Measurements from ENCODE around the gene CLRN1.

DNA sequence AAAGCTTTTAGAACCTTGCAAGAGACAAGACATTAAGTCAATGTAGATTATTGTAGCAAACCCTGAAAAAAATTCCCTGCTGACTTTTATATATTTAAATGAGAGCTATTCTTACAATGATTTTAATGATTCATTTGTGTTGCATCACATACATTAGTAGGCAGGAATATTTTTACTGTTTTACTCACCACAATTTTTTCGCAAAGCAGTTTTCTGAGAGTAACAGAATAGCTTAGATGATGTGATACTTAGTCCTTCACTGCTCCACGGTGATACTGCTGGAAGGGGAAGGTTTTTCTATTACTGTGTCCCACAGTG, 43.9 kb upstream of the CLRN1 start:
- TF ChIP-seq, protein P1, sequence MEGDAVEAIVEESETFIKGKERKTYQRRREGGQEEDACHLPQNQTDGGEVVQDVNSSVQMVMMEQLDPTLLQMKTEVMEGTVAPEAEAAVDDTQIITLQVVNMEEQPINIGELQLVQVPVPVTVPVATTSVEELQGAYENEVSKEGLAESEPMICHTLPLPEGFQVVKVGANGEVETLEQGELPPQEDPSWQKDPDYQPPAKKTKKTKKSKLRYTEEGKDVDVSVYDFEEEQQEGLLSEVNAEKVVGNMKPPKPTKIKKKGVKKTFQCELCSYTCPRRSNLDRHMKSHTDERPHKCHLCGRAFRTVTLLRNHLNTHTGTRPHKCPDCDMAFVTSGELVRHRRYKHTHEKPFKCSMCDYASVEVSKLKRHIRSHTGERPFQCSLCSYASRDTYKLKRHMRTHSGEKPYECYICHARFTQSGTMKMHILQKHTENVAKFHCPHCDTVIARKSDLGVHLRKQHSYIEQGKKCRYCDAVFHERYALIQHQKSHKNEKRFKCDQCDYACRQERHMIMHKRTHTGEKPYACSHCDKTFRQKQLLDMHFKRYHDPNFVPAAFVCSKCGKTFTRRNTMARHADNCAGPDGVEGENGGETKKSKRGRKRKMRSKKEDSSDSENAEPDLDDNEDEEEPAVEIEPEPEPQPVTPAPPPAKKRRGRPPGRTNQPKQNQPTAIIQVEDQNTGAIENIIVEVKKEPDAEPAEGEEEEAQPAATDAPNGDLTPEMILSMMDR (IDR thresholded peaks at IDR 0.05), result no peak
- TF ChIP-seq EP300 (IDR thresholded peaks at IDR 0.05) (no peak), POLR2A (IDR thresholded peaks at IDR 0.05) (no peak), POLR2AphosphoS5 (IDR thresholded peaks at IDR 0.05) (no peak)
